Measurements from ENCODE around the gene TEX261.

DNA sequence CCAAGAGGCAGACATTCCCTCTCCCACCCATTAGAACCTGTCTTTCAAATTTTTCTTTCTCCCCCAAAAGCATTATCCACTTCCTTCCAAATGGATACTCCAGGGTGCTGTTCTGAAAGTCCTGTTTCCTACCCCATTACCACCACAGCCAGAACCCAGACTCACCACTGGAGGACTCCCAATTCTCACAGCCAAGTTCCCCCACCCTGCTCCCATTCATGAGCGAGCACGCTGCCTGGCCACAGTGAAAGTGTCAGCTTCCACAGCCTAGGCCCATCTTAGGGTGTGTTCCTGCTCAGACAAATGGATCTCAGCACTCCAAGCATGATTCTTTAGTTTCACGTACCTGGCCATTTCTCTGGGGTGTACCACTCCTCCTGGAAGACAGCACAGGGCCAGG lies 20.1 kb downstream of the TEX261 start:
- TF ChIP-seq, protein P1, sequence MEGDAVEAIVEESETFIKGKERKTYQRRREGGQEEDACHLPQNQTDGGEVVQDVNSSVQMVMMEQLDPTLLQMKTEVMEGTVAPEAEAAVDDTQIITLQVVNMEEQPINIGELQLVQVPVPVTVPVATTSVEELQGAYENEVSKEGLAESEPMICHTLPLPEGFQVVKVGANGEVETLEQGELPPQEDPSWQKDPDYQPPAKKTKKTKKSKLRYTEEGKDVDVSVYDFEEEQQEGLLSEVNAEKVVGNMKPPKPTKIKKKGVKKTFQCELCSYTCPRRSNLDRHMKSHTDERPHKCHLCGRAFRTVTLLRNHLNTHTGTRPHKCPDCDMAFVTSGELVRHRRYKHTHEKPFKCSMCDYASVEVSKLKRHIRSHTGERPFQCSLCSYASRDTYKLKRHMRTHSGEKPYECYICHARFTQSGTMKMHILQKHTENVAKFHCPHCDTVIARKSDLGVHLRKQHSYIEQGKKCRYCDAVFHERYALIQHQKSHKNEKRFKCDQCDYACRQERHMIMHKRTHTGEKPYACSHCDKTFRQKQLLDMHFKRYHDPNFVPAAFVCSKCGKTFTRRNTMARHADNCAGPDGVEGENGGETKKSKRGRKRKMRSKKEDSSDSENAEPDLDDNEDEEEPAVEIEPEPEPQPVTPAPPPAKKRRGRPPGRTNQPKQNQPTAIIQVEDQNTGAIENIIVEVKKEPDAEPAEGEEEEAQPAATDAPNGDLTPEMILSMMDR (IDR thresholded peaks at IDR 0.05; ENCODE audit: extremely low read depth in 1 of 2, insufficient read depth in 1 of 2, low read depth in 1 of 2, low read length in 2 of 2) = no peak
- TF ChIP-seq POLR2A (IDR thresholded peaks at IDR 0.05; ENCODE audit: low read depth, low read length) (no peak), POLR2AphosphoS5 (IDR thresholded peaks at IDR 0.05; ENCODE audit: insufficient read depth, low read depth, low read length) (no peak), JUN (IDR thresholded peaks at IDR 0.05; ENCODE audit: borderline replicate concordance, insufficient read depth, insufficient read length, low read depth) (no peak), FOS (IDR thresholded peaks at IDR 0.05; ENCODE audit: borderline replicate concordance, insufficient read depth, low read length) (no peak), EZH2 (IDR thresholded peaks at IDR 0.05; ENCODE audit: borderline replicate concordance, low read depth, low read length, severe bottlenecking) (no peak)

All from endothelial cell of umbilical vein (primary cell).